Measurements from ENCODE around the gene CYBC1.
"Not testable (repeated sequence)": the region's sequence is repeated elsewhere in the genome, so short reads cannot be mapped to it uniquely, and the experiment has no call there.

CYBC1 gene

DNA sequence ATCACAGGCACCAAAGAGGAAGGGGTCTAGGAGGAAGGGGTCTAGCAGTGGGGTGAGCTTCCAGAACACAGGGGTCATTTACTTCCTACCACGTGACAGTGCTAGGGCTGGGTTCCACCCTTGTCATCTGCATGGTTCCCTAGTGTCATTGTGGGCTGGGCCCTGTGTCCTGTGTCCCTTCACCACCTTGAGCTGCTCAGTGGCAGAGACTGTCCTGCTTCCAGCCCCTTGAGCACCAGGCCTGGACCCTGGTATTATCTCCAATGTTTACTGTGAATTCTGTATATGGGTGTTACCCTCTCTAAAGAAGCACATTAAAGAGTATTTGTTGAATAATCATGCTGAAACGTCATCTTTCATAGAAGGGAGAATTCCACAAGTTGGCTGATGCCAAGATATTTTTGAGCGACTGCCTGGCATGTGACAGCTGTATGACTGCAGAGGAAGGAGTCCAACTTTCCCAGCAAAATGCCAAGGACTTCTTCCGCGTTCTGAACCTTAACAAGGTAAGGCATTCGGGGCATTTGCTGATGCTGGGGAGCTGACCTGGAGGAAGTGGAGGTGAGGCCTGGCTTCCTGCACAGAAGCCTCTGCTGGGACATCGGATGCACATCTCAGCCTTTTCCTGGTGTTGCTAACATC is 13.5 kb upstream of the CYBC1 start:
- DNase-seq (ENCODE audit: low read depth): no peak
- TF ChIP-seq, protein P1, sequence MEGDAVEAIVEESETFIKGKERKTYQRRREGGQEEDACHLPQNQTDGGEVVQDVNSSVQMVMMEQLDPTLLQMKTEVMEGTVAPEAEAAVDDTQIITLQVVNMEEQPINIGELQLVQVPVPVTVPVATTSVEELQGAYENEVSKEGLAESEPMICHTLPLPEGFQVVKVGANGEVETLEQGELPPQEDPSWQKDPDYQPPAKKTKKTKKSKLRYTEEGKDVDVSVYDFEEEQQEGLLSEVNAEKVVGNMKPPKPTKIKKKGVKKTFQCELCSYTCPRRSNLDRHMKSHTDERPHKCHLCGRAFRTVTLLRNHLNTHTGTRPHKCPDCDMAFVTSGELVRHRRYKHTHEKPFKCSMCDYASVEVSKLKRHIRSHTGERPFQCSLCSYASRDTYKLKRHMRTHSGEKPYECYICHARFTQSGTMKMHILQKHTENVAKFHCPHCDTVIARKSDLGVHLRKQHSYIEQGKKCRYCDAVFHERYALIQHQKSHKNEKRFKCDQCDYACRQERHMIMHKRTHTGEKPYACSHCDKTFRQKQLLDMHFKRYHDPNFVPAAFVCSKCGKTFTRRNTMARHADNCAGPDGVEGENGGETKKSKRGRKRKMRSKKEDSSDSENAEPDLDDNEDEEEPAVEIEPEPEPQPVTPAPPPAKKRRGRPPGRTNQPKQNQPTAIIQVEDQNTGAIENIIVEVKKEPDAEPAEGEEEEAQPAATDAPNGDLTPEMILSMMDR (IDR thresholded peaks at IDR 0.05; ENCODE audit: low read depth, low read length, missing control alignments): no peak
- H3K4me3 ChIP-seq (ENCODE audit: low read depth, low read length): no peak overlapping the region

DNA sequence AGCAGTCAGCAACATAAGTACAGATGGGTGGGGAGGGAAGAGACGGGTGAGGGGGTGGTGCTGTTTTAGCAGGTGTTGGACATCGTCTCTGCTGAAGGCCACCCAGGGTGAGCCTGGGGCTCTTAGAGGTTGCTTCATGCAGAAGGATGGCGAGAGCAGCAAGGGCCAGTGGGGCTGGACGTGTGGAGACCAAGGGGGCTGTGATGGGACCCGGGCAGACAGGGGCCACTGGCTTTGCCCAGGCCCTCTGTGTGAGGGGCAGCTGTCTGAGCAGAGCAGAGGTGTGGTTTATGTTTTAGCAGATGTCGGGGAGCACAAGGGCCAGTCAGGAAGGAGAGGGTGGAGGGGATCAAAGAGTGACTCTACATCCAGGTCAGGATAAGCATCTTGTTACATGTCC is 12.8 kb upstream of the CYBC1 start:
- no peak for DNase-seq (ENCODE audit: low read depth)
- H3K4me3 ChIP-seq (ENCODE audit: low read depth, low read length): no peak overlapping the region
- TF ChIP-seq, protein P1 (IDR thresholded peaks at IDR 0.05; ENCODE audit: low read depth, low read length, missing control alignments): no peak

DNA sequence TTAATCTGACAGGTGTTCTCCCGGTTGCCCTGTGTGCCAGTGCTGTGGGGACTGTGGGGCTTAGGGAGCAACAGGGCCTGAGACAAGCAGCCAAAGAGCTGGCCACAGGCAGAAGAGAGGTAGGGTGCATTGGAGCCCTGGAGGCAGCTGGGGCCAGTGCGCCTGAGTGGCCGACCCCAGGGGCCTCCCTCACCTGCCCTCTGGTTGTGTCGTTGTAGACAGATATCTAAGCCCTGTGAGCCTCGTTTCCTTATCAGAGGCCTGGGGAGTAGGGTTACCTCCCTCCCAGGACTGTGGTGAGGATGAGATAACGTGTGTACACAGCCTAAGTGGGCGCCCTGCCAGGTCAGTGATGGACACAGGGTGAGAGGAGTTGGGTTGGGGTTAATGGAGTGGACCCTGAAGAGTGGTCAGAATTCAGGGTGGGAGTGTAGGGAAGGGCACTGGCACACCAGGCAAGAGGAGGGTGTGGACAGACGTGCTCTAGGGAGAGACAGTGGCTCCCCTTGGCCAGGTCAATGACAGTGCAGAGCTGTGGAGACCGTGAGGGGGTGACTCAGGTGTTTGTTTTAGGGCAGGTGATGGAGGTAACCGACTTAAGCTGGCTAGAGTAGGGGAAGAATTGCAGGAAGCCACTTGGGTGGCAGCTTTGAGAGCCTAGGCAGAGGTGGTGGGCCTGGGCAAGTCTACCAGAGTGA is 11.4 kb upstream of the CYBC1 start:
- TF ChIP-seq, protein P1 (IDR thresholded peaks at IDR 0.05; ENCODE audit: low read depth, low read length, missing control alignments): no peak
- no peak for DNase-seq (ENCODE audit: low read depth)
- no peak overlapping the region for H3K4me3 ChIP-seq (ENCODE audit: low read depth, low read length)

DNA sequence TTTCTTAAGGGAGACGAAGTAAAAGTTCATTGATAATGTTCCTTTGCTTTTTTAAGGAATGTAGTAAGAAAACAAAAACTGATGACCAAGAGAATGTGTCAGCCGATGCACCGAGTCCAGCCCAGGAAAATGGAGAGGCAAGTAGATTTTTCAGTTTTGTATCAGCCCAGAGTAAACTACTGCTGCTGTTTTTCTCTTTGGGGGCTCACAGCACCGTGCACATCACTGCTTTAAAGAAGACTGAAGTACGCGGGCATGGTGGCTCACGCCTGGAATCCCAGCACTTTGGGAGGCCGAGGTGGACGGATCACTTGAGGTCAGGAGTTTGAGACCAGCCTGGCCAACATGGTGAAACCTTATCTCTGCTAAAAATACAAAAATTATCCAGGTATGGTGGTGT is 9.4 kb upstream of the CYBC1 start:
- H3K4me3 ChIP-seq (ENCODE audit: low read depth, low read length); DNase-seq (ENCODE audit: low read depth): not testable (repeated sequence)

GRCh38 chr17:82458885-82459424 is 8.4 kb upstream of the CYBC1 start:
- DNase-seq (ENCODE audit: low read depth): no peak
- H3K4me3 ChIP-seq (ENCODE audit: low read depth, low read length): peak overlapping the region; percentile 84
- TF ChIP-seq, protein P1 (IDR thresholded peaks at IDR 0.05; ENCODE audit: low read depth, low read length, missing control alignments): no peak

GRCh38 chr17:82458179-82458884 is 7.8 kb upstream of the CYBC1 start, which contains the start of gene NARF:
Gene NARF (plus strand): TSS chr17:82458741. CDS start chr17:82458804, 63 bp downstream.
- TF ChIP-seq, protein P1 (IDR thresholded peaks at IDR 0.05; ENCODE audit: low read depth, low read length, missing control alignments): no peak
- H3K4me3 ChIP-seq (ENCODE audit: low read depth, low read length): peak within 1 kb of the TSS; percentile 84
- DNase-seq (ENCODE audit: low read depth): peak; percentile 92

- peak; percentile 88 for DNase-seq (ENCODE audit: low read depth)
- H3K4me3 ChIP-seq (ENCODE audit: low read depth, low read length): peak overlapping the region; percentile 84
- TF ChIP-seq, protein P1 (IDR thresholded peaks at IDR 0.05; ENCODE audit: low read depth, low read length, missing control alignments): no peak
Measured at GRCh38 chr17:82457929-82458178, 7.3 kb upstream of the CYBC1 start.
